H1 (cell line): Measurements from ENCODE around the gene GTF2H1. TPM values are rescaled to one million over a fixed set of nuclear protein-coding genes. Genes with fewer than 3 reads are reported as not detected.

Experiments
- CTCF ChIP-seq, 3 experiments: IDR thresholded peaks; 1 replicate in 2 of 3; 2 replicates in 1 of 3; pipeline versions ENCODE4 v1.5.1 to v1.6.1; 2011; ENCODE audit warnings: low read length in 3 of 3, mild to moderate bottlenecking in 3 of 3, inconsistent platforms in 2 of 3, low read depth in 1 of 3, moderate library complexity in 1 of 3; ENCODE audit not compliant: insufficient read depth in 1 of 3; ENCODE audit errors: control extremely low read depth in 1 of 3
- EP300 ChIP-seq, 2 experiments: IDR thresholded peaks; 1 replicate in 1 of 2; 2 replicates in 1 of 2; pipeline ENCODE4 v1.6.1; 2011 to 2012; ENCODE audit warnings: low read depth in 2 of 2, low read length in 2 of 2, mild to moderate bottlenecking in 2 of 2, borderline replicate concordance in 1 of 2, inconsistent platforms in 1 of 2, moderate library complexity in 1 of 2
- JUND ChIP-seq: IDR thresholded peaks from 2 replicates; pipeline ENCODE4 v1.6.1; 2011; ENCODE audit warnings: mild to moderate bottlenecking, improper control_type of control experiment, low read length
- PHF8 ChIP-seq: fragments of 200-600 bp; sonication (generic); conservative IDR thresholded peaks from 2 replicates; pipeline ENCODE4 v1.7.1; 2012; ENCODE audit warnings: low read depth, mild to moderate bottlenecking, inconsistent platforms, low read length, moderate library complexity
- SP2 ChIP-seq: IDR thresholded peaks from 2 replicates; pipeline ENCODE4 v1.6.1; 2012; ENCODE audit warnings: mild to moderate bottlenecking, low read length, inconsistent platforms
- polyA plus RNA-seq, 7 experiments: library from polyadenylated mRNA; depleted of rRNA in 3 of 7; stranded (reverse) in 5 of 7; unstranded in 2 of 7; fragments of >200 nt in 5 of 7; fragments of 200-250 nt in 2 of 7; gene quantifications; 1 replicate in 5 of 7; 2 replicates in 1 of 7; 4 replicates in 1 of 7; pipeline versions ENCODE4 v1.2.1 to v1.2.3, GENCODE V29; 2011 to 2013; ENCODE audit warnings: missing spikeins in 2 of 7, mixed read lengths in 2 of 7
- total RNA-seq: library from RNA; stranded (reverse); fragmentation: NEBNext Ultra II Directional; extraction: Animal tissue kit (Norgen Biotek cat#: 25700); gene quantifications from 2 replicates; pipeline ENCODE4 v1.2.1, GENCODE V29; 2021

The GTF2H1 gene
- total and polyA plus RNA-seq, 2 of the 8 experiments (the other 6 are each of a cell fraction or from before 2014, with no cell fraction given), result 9.1 to 26.3 TPM

DNA sequence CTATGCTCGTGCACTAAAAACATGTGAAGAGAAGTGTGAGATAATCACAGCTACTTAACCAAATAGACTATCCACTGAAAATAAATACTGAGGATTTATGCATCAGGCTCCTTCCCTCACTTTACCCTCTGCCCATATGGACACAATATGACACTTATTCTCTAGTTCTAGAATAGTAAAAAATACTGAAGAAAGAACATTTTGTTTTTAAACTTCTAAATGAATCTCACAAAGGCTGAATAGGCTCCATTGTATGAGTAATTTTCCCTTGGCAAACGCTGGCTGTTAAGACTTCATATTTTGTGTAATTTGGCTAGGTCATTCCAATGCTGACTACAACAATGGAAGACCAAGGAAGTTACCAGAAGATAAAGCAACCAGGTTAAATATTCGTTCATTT lies 10.4 kb upstream of the GTF2H1 start (continued):
- no peak for TF ChIP-seq JUND
- no peak for TF ChIP-seq PHF8
- no peak for TF ChIP-seq CTCF (IDR thresholded peaks at IDR 0.05; ENCODE audit: control extremely low read depth in 1 of 3, insufficient read depth in 1 of 3, low read depth in 1 of 3, low read length in 3 of 3)
- no peak for TF ChIP-seq SP2
- TF ChIP-seq EP300 (IDR thresholded peaks at IDR 0.05; ENCODE audit: borderline replicate concordance in 1 of 2, low read depth in 2 of 2, low read length in 2 of 2), result no peak
